ENCODE measurements around the gene ARRDC3.

GRCh38 chr5:91341154-91341553, 42.0 kb downstream of the ARRDC3 start:
- TF ChIP-seq RFX5 (IDR thresholded peaks at IDR 0.05; ENCODE audit: low read depth, low read length): no peak
- TF ChIP-seq JUNB (CRISPR knock-in tag; conservative IDR thresholded peaks at IDR 0.05): no peak
- TF ChIP-seq SMARCA4 (IDR thresholded peaks at IDR 0.05): no peak
- no peak for TF ChIP-seq STAT6 (CRISPR knock-in tag; IDR thresholded peaks at IDR 0.05)
- no peak for TF ChIP-seq CTCF (IDR thresholded peaks at IDR 0.05 in 2 of 3, conservative IDR thresholded peaks at IDR 0.05 in 1 of 3; ENCODE audit: insufficient read depth in 2 of 3, low read depth in 1 of 3, low read length in 3 of 3)
- no peak for TF ChIP-seq ZNF347 (CRISPR knock-in tag; IDR thresholded peaks at IDR 0.05; ENCODE audit: low read depth)
- TF ChIP-seq BRF1 (IDR thresholded peaks at IDR 0.05; ENCODE audit: borderline replicate concordance, extremely low read depth, insufficient read length): no peak
- no peak for TF ChIP-seq BMI1 (IDR thresholded peaks at IDR 0.05; ENCODE audit: low read length)
- no peak for TF ChIP-seq E2F4 (CRISPR knock-in tag; IDR thresholded peaks at IDR 0.05; ENCODE audit: low read depth)
- TF ChIP-seq ZNF239 (CRISPR knock-in tag; IDR thresholded peaks at IDR 0.05): no peak
- TF ChIP-seq DIDO1 (tag; IDR thresholded peaks at IDR 0.05; ENCODE audit: low read depth): no peak
